Nephron (organoid): ENCODE measurements around the gene QKI.

Source experiments
- H3K27ac Mint-ChIP-seq, 3 experiments: 2 replicates each; pipeline ENCODE4 v1.8.0; 2020; ENCODE audit warnings: mixed read lengths in 3 of 3, mild to moderate bottlenecking in 2 of 3, moderate library complexity in 1 of 3
- H3K27me3 Mint-ChIP-seq: 2 replicates; pipeline ENCODE4 v1.8.0; 2021; ENCODE audit warnings: low read depth, mild to moderate bottlenecking, moderate library complexity, mixed read lengths
- H3K36me3 Mint-ChIP-seq: 2 replicates; pipeline ENCODE4 v1.8.0; 2020; ENCODE audit warnings: low read depth, mixed read lengths
- H3K4me1 Mint-ChIP-seq: 2 replicates; pipeline ENCODE4 v1.8.0; 2020; ENCODE audit warnings: mixed read lengths
- H3K4me3 Mint-ChIP-seq, 3 experiments: 2 replicates each; pipeline ENCODE4 v1.8.0; 2020; ENCODE audit warnings: mild to moderate bottlenecking in 3 of 3, mixed read lengths in 3 of 3, moderate library complexity in 2 of 3
- H3K9me3 Mint-ChIP-seq: 2 replicates; pipeline ENCODE4 v1.8.0; 2020; ENCODE audit warnings: mixed read lengths
- CTCF ChIP-seq, 3 experiments: fragments of 200-600 bp; sonication (generic); IDR thresholded peaks; one replicate each; pipeline ENCODE4 v1.5.0; 2021; ENCODE audit warnings: antibody characterized with exemption in 3 of 3; ENCODE audit not compliant: unreplicated experiment in 3 of 3

Gene QKI

GRCh38 chr6:163573503-163574179 is 159.1 kb downstream of the QKI start:
- peaks cover 60% of the 10 kb centered on the region for H3K36me3 Mint-ChIP-seq
- peaks cover 5% of the 10 kb centered on the region for H3K9me3 Mint-ChIP-seq
- H3K27ac Mint-ChIP-seq, result peak overlapping the region in 1 of 3 experiments; percentile 81
- TF ChIP-seq CTCF (IDR thresholded peaks at IDR 0.05; ENCODE audit: unreplicated experiment in 3 of 3), result no peak
- peaks cover 19% of the 10 kb centered on the region for H3K4me1 Mint-ChIP-seq
- H3K4me3 Mint-ChIP-seq, result no peak overlapping the region
- no peaks in the 10 kb centered on the region for H3K27me3 Mint-ChIP-seq

GRCh38 chr6:163576114-163576513 is 161.6 kb downstream of the QKI start:
- H3K36me3 Mint-ChIP-seq, result peaks cover 37% of the 10 kb centered on the region
- H3K4me3 Mint-ChIP-seq, result no peak overlapping the region
- peaks cover 33% of the 10 kb centered on the region for H3K4me1 Mint-ChIP-seq
- no peaks in the 10 kb centered on the region for H3K27me3 Mint-ChIP-seq
- no peaks in the 10 kb centered on the region for H3K9me3 Mint-ChIP-seq
- no peak for TF ChIP-seq CTCF (IDR thresholded peaks at IDR 0.05; ENCODE audit: unreplicated experiment in 3 of 3)
- H3K27ac Mint-ChIP-seq, result peak overlapping the region in 1 of 3 experiments; percentile 53

GRCh38 chr6:163577404-163577803 is 162.9 kb downstream of the QKI start:
- Mint-ChIP-seq H3K9me3 (no peaks in the 10 kb centered on the region), H3K36me3 (peaks cover 24% of the 10 kb centered on the region), H3K27me3 (no peaks in the 10 kb centered on the region), H3K27ac (peak overlapping the region in 1 of 3 experiments; percentile 15), H3K4me3 (no peak overlapping the region), H3K4me1 (peaks cover 40% of the 10 kb centered on the region)
- no peak for TF ChIP-seq CTCF (IDR thresholded peaks at IDR 0.05; ENCODE audit: unreplicated experiment in 3 of 3)

- Mint-ChIP-seq H3K9me3 (peaks cover 3% of the 10 kb centered on the region), H3K4me1 (peaks cover 42% of the 10 kb centered on the region), H3K27me3 (no peaks in the 10 kb centered on the region), H3K36me3 (peaks cover 13% of the 10 kb centered on the region), H3K4me3 (no peak overlapping the region), H3K27ac (peak overlapping the region in 2 of 3 experiments; percentile 9 to 26)
- TF ChIP-seq CTCF (IDR thresholded peaks at IDR 0.05; ENCODE audit: unreplicated experiment in 3 of 3), result no peak
Measured at GRCh38 chr6:163579111-163579879, 164.8 kb downstream of the QKI start.

- Mint-ChIP-seq H3K27me3 (no peaks in the 10 kb centered on the region), H3K9me3 (peaks cover 3% of the 10 kb centered on the region), H3K4me3 (no peak overlapping the region), H3K36me3 (peaks cover 8% of the 10 kb centered on the region), H3K4me1 (peaks cover 42% of the 10 kb centered on the region), H3K27ac (peak overlapping the region in 2 of 3 experiments; percentile 9 to 26)
- no peak for TF ChIP-seq CTCF (IDR thresholded peaks at IDR 0.05; ENCODE audit: unreplicated experiment in 3 of 3)
Measured at GRCh38 chr6:163579880-163580295, 165.4 kb downstream of the QKI start.
